GM21447 (cell line): ENCODE data around the gene RHEB.
A peak's percentile ranks its signal among the peaks of the same experiment; 100 is the strongest.

Experiments used
- ATAC-seq: cut with Tn5 transposase; IDR thresholded peaks from one replicate; pipeline ENCODE4 v1.9.1; 2021; ENCODE audit not compliant: unreplicated experiment

Gene RHEB

DNA sequence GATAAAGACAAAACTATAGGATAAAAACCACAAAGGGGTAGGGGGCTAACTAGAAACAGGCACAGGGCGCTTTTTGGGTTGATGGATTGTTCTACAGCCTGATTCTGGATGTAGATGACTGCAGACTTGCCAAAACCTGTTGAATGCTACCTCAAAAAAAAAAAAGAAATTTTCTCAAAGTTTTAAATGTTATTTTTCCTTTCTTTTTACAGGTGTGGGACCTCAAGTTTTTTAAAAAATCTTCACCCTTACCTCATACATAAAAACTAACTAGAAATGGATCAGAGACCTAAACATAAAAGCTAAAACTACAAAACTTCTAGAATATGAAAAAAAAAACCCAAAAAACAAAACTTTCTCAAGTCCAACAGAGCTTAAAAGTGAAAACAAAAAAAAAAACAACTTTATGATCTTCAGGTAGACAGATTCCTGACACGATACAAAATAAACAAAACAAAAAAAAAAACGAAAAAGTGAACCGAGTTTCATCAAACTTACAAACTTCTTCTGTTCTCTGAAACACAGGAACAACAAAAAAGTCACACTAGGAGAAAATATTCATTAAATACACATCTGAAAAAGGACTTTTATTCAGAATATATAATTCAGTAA is 14.9 kb downstream of the RHEB start:
- no peak for ATAC-seq

DNA sequence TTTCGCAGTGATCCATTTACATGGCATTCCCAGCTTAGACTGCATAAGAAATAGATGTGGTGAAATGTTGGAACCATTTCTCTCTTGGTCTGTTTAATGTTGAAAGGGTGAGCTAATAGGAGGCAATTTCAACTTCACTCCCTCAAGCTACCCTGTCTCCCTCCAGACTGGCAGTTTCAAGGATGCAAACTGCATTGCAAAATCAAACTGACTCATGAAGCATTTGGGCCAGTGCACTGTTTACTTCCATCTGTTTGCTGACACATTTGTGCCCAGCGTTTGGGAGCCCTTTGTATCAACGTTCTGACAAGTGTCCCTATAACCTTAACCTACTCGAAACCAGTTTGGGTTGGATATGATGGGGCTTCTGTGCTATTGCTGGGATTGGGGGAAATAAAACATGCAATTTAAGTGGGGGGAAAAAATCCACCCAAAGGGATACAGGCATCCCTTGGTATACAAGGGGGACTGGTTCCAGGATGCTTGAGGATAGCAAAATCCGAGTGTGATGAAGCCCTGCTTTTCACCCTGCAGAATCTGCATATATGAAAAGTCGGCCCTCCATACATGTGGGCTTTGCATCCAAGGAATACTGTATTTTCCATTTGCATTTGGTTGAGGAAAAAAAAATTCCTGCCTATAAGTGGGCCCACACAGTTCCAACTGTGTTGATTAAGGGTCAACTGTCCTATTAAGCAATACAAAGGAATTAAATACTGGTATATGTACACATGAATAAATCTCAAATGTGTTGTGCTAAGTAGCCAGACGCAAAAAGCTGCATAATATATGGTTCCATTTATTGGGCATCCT is 15.6 kb downstream of the RHEB start:
- no peak for ATAC-seq

DNA sequence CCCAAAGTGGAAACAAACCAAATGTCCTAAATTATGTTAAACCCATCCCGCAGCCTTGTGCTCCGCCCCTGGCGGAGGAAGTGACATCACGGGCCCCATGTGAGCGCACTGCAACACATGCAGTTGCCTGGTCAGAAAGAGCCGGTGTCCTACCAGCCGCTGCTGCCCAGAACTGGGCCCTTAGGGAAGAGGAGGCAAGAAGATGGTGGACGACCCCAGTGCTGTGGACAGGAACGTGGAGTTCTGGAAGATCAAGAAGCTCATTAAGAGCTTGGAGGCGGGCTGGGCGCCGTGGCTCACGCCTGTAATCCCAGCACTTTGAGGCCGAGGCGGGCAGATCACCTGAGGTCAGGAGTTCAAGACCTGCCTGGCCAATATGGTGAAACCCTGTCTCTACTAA is 18.0 kb downstream of the RHEB start:
- ATAC-seq: no peak

DNA sequence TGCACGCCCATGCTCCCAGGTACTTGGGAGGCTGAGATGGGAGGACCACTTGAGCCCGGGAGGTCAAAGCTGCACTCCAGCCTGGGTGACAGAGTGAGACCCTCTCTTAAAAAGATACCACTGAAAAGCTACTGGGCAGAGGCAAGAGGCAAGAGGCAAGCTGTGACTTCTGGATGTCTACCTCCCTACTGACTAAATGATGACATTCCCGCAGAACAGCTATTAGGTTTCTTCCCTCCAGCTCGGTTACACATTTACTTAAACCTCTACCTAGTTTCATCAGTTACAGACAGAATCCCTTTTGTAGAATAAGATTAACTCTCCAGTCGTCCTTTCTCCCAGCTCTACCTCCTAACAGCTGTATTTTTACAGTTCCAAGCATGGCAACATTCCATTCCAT is 21.2 kb downstream of the RHEB start:
- no peak for ATAC-seq

DNA sequence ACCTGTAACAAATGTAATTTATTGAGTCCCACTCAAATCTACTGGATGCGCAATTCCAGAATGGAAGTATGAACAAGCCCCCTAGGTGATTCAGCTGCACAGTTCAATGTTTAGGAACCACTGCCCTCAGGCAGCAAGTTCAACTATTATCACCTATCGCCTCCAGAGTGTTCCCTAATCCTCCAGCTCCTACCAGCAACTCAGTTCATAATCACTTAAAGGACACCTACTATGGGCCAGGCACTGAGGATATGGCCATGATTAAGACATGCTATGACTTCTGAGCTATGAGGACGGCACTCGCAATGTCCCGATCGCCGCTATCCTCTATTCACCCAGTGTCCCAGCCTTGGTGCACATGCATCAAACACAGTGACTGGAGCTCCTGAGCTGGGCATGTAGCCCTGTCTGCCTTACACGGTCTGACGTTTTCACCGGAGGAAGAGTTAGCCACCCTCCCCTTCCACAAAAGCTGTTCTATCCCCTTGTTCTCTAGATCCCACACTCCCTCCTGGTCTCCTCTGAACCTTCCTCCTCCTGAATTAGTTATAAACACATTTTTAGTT is 22.3 kb downstream of the RHEB start:
- ATAC-seq: no peak

DNA sequence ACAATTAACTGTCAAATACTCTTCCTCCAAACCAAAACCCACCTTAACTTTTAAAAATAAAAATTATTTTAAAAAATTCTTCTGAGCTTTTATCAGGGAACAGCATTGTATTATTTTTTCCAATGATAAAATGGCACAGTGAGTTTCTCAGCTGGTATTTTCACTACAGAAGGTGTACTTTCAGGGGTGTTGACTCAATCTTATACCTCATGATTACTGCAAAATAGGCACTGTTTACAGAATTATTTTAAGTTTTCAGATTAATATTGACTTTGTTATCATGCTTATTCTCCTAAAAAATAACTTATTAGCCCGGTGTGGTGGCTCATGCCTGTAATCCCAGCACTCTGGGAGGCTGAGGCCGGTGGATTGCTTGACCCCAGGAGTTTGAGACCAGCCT is 24.3 kb downstream of the RHEB start:
- no peak for ATAC-seq

DNA sequence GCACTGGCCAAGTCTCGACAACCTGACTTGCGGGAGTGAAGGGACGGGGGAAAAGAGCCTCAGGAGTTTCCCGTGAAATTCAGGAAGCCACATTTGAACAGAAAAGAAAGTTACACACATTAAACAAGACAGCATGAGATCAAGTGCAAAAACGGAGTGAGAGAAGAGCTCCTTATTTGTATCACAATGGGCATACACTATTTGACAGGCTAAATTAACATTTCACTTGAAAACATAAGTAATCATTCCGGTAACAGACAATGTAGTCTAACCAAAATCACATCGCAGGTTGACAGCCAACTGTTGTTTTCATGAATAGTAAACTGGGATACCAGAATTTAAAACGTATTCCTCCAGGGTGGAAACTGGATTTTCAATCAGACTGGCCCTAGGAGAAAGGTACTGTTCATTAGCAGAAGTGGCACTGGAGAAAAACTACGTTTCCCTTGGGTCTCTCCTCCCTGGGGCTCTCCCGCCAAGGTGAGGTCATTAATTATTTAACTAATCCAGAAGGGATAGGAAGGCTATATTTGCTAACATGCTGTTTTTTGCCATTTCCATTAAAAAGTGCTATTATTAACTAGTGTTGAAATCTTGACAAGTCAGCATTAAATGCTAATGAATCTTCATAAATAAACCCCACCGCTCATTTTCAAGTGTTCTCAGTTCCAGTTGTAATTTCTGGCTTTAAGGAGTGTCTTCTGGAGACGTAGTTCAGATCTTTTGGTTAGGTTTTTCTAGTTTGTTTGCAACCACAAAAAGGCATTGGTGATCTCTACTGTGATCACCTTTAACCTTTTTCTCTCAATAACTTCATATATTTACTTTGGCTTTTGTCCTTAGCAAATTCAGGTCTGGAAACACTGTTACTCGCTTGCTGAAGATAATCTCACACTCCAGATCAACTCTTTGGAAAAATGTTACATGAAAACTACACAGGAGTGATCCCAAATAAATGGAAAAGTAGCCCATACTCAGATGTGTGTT is 25.1 kb downstream of the RHEB start:
- ATAC-seq: no peak

DNA sequence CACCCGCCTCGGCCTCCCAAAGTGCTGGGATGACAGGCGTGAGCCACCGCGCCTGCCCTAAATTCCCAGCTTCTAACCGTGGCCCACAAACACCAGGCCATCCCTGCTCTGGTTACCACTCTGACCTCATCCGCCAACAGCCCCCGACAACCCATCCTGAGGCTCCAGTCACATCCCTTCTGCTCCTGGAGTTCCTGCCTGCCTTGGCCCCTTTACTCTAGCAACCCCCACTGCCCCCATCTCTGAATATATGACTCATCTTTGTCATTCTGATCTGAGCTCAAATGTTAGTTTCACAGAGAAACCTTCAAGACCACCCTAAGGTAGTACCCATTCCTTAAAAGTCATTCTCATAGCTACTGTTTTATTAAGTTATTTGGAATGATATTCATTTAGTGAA is 26.6 kb downstream of the RHEB start:
- ATAC-seq: no peak

DNA sequence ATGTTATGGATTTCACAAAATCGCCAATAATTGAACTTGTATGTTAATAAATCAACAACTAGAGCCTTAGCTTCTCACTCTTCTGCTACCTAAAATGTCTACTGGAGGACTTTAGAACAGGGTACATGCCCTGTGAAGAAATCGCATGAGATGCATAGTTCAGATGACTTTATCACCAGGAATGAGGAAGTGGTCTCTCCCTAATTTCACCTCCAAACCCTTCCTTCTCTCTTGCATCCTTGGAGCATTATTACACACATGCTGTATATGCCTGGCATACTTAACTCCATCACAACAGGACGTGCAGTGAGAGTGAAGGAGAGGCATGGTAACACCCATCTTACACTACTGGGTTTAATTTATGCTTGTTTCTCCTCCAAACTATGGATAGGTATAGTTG is 27.8 kb downstream of the RHEB start:
- no peak for ATAC-seq

DNA sequence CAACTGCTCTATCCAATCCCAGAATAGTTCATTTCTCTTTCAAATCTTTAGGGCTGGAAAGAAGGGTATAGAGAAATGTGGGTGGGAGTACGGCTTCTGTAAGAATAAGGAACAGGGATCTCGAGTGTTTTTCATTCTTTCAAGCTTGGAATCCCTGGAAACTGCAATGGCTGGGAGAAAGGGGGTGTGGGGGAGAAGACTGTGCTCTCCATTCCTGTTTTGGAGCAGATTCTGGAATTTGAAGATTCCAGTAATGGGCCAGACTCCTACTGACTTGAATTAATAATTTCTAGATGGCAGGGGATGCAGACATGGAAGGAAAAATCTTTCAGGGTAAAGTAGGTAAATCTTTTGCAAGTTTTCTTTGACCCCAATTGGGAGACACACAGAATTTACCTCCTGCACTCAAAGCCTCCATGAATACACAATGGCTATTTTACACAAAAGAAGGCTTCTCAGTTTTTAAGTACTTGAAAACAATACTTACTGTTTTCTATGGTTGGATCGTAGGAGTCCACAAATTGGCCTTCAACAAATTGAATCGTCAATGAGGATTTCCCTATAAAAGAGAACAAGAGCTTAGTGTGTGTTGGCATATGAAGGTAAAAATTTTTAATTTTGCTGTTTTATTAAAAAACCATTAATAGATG is 29.1 kb downstream of the RHEB start:
- no peak for ATAC-seq

DNA sequence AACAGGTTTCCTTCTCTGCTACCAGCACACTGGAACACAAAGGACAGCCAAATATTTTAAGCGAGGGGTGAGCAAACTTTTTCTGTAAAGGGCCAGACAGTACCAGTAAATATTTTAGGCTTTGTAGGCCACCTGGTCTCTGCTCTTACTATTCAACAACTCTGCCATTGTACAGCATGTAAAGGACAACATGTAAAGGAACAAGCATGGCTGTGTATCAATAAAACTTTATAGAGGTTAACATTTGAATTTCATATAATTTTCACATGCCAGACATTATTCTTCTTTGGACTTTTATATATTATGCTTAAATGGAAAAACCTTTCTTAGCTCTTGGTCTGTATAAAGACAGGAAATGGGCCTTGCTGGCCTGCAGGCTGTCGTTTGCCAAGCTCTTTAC is 30.2 kb downstream of the RHEB start:
- no peak for ATAC-seq

DNA sequence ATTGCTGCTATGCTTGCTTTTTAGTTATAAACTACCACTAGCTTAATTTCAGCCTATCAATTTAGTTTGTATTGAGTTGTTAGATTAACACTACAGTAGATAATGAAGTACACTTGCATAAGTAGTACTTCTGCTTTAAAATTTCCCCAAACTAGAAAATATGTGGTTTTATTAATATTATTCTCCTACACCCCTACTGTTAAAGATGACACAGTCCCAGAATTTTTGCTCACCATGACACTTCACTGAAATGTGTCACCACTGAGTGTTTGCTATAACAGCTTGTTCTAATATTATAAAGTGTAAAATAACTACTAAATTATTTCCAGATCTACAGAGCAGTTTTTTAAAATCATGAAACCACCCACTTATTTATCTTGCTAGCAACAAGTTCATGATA is 31.6 kb downstream of the RHEB start:
- ATAC-seq: no peak

DNA sequence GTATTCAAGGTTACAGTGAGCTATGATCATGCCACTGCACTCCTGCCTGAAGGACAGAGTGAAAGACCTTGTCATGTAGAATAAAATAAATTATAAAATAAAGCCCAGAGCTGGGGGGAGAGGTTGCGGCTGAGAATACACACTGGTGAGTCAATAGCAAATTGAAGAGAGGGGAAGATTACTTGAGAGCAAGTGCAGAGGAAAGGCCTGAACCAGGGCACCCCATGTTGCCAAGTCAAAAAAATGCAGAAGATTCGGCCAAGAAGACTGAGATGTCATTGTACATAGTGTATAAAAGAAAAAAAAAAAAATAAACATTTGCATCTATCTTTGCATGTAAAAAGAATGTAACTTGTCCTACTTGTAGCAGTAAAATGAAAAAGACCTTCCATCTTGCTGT is 32.5 kb downstream of the RHEB start:
- no peak for ATAC-seq

DNA sequence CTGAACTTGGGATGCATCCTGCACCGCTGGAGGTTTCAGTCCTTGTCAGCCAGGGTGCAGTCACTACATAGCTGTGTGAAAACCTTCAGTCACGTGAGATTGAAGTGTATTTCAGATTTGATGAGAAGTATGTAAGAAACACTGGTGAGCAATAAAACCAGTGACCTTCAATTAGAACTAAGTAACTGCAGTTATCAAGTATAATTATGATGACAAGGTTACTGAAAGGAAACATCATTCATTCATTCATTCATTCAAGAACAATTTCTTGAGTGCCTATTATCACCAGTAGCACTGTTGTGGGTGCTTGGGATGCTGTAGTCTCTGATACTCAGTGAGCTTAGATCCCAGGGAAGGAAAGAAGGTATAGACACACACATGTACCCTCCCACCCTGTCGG is 33.6 kb downstream of the RHEB start:
- ATAC-seq: no peak

DNA sequence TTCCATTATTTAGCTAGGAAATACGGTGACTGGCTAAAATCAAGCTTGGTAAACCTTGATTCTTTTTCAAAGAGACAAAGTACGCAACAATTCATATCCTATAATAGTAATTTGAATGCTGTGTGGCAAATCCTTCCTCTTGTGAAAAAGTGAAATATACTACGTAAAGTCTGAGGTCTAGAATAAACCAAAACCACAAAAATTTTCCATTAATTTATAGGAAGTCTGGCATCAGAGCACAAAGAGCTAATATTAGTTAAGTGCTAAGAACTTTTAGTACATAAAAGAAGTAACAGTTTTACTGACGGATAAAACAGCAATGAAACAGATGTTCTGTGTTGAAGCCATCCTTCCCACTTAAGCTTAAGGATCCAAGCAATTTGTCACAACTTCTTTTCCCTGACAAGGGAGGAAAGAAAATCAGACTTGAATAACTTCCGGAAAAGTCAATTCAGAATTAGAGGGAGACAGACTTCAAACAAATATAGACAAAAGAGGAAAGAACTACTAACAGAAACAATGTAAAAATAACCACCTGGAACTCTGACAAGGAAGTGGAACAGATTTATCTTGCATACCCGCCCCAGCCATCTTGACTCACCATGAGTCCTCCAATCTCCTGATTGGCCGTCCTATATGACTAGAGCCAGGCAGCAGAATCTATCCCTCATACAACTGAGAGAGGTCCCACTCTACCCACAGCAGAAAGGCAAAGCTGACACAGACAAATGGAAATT is 34.6 kb downstream of the RHEB start:
- ATAC-seq: peak; percentile 51

DNA sequence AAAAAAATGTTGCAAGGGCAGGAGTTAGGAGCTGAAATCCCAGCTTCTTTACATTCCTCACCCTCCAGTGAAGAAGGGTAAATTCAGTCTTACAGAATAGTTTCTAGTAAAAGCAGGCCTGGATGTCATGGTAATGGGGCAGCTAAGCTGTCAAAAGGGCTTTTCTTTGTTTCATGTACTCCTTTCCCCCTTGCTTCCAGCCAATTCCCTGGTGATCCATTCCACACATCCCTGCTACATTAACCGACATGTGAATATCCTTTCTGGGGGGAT is 36.0 kb downstream of the RHEB start:
- no peak for ATAC-seq

DNA sequence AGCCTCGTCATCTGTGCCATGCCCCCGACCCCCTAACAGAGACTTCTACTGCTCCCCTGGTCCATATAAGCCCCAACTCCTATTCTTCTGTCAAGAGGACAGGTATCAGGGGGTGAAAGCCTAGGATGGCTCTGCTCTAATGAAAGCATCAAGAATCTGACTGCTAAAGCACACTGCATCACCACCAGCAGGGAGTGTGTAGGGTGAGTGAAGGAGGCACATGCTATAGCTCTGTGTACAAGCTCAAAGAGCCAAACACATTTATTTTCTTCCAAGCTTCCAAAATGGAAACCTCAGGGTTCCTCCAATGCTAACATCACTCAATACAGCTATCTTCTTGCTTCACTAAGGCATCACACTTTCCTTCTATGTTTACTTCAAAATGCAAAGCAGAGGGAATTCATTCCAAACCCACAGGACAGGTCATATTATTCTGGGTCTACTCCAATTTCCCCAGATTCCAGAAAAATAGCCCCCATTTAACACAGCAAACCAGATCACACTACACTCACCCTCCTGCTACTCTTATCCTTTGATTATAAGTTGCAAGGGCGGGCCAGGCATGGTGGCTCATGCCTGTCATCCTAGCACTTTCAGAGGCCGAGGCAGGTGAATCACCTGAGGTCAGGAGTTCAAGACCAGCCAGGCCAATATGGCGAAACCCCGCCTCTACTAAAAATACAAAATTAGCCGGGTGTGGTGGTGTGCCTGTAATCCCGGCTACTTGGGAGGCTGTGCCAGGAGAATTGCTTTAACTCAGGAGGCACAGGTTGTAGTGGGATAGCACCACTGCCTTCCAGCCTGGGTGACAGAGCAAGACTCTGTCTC is 36.6 kb downstream of the RHEB start:
- no peak for ATAC-seq

DNA sequence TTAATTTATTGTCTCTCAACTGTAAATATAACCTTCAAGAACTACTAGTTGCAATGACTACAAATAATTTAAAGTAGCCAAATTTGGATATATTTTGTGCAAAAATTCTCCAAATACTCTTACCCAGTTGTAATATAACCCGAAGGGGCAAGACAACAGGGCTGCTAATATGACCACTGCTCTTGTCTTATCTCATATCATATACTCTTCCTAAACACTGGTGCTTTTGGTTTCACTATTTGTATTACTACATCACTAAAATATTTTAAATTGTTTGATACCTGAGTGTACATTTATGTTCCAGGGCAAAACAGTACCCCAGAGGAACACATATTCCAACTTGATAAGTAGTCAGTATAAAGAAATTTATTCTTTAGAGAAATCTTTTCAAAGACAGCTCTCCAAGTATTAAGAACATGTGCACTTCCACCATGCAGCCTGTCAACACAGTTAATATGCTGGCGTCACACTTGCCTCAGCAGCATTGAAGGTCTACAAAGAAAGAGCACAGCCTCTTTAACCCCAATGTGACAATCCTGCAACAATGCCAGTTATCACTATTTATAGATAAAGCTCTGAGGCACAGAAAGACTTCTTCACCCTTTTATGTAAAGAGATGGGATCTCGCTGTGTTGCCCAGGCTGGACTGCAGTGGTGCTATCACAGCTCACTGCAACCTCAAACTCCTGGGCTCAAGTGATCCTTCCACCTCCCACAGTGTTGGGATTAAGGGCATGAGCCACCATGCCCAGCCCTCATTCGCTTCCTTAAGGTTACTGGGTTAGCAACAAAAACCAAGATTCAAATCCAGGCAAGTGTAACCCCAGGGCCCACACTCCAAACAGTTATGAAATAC is 37.8 kb downstream of the RHEB start:
- no peak for ATAC-seq

DNA sequence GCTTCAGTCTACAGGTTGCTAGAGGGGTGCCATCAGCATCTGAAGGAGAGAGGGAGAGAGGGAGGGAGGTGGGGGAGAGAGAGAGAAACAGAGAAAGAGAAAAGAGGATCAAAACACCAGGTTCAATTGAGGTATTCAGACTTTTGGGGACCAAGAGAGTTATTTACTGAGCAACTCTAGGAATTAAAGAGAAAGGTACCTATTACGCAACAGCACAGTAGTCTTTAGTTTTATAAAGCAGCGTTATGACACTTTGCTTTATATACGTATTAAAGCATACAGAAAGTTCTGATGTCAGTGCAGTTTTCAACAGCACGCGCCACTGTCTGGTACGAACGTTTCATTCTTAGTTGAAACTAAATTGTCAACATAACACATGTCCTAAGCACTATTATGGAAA is 41.8 kb downstream of the RHEB start:
- ATAC-seq: no peak
